ENCODE results near the gene UCP3.
"Not testable (repeated sequence)": the region's sequence is repeated elsewhere in the genome, so short reads cannot be mapped to it uniquely, and the experiment has no call there.

UCP3 gene

GRCh38 chr11:73999581-74000306 is 9.1 kb downstream of the UCP3 start:
- no peak for DNase-seq

- DNase-seq: no peak
Measured at GRCh38 chr11:73998846-73999575, 9.9 kb downstream of the UCP3 start.

- no peak for DNase-seq
Measured at GRCh38 chr11:73997120-73997770, 11.6 kb downstream of the UCP3 start.

- DNase-seq: no peak
Measured at GRCh38 chr11:73996161-73996747, 12.6 kb downstream of the UCP3 start.

GRCh38 chr11:73995731-73996130 is 13.2 kb downstream of the UCP3 start:
- no peak for DNase-seq

GRCh38 chr11:73995247-73995646 is 13.6 kb downstream of the UCP3 start:
- DNase-seq: no peak

GRCh38 chr11:73991471-73992006 is 17.3 kb downstream of the UCP3 start:
- no peak for DNase-seq

- no peak for DNase-seq
Measured at GRCh38 chr11:73990730-73991129, 18.2 kb downstream of the UCP3 start.

GRCh38 chr11:73989156-73989555 is 19.7 kb downstream of the UCP3 start:
- DNase-seq: no peak

GRCh38 chr11:73988227-73988626 is 20.7 kb downstream of the UCP3 start:
- no peak for DNase-seq

GRCh38 chr11:73985661-73986060 is 23.2 kb downstream of the UCP3 start:
- DNase-seq: not testable (repeated sequence)

GRCh38 chr11:73983741-73984538 is 24.9 kb downstream of the UCP3 start:
- no peak for DNase-seq

- DNase-seq: peak; percentile 90 to 95
Measured at GRCh38 chr11:73982990-73983740, 25.7 kb downstream of the UCP3 start.

- DNase-seq: peak; percentile 75 to 95
Measured at GRCh38 chr11:73982595-73982989, 26.3 kb downstream of the UCP3 start, which contains the start of gene UCP2. UCP2 (minus strand) TSS chr11:73982843; CDS start chr11:73978378, 4,465 bp downstream.

- no peak for DNase-seq
Measured at GRCh38 chr11:73981051-73981805, 27.7 kb downstream of the UCP3 start.

- no peak for DNase-seq
Measured at GRCh38 chr11:73980001-73980961, 28.6 kb downstream of the UCP3 start.

GRCh38 chr11:73978576-73979086 is 30.3 kb downstream of the UCP3 start:
- no peak for DNase-seq

- DNase-seq: no peak
Measured at GRCh38 chr11:73977856-73978519, 30.9 kb downstream of the UCP3 start.

Measured in SW 1271 (cell line).